T-cell (primary cell): ENCODE data around the gene KIF3A. TPM values are rescaled to one million over a fixed set of nuclear protein-coding genes. Genes with fewer than 3 reads are reported as not detected.

Source experiments
- ATAC-seq, 4 experiments: fragments of 200-7000 bp in 3 of 4; fragments of 150-1000 bp in 1 of 4; cut with Tn5 transposase; replicated peaks in 1 of 4; 1 replicate in 3 of 4; 2 replicates in 1 of 4; pipeline ENCODE4 v1.10.0; 2021; ENCODE audit warnings: moderate library complexity in 3 of 4, mild to moderate bottlenecking in 2 of 4, moderate number of reproducible peaks in 1 of 4
- CTCF ChIA-PET, 2 donors: fragments of 300-600 bp; sonication (Branson Sonifier 250); formaldehyde crosslinking; loops; one replicate each; lab custom pipeline; 2022; ENCODE audit warnings: antibody characterized with exemption in 2 of 2; lab: Charles Lee
- POLR2A ChIA-PET, 2 donors: fragments of 300-600 bp; sonication (Branson Sonifier 250); formaldehyde crosslinking; loops; one replicate each; lab custom pipeline; 2022; ENCODE audit warnings: antibody characterized with exemption in 2 of 2; lab: Charles Lee
- DNase-seq, 35 experiments: peaks; one replicate each; pipeline versions ENCODE4 v3.0.0 to v3.0.0-alpha.2; 2013 to 2023
- H3K27ac ChIP-seq: one replicate; pipeline ENCODE4 v1.5.1; 2013; ENCODE audit warnings: low read length
- H3K27me3 ChIP-seq, 2 experiments: replicated peaks in 1 of 2; 1 replicate in 1 of 2; 2 replicates in 1 of 2; pipeline versions ENCODE4 v1.6.1 to v1.7.0; 2013; ENCODE audit warnings: low read length in 1 of 2, mixed read lengths in 1 of 2; ENCODE audit not compliant: control insufficient read depth in 2 of 2, insufficient read depth in 2 of 2; ENCODE audit errors: extremely low read depth in 1 of 2
- H3K36me3 ChIP-seq, 2 donors: 1 replicate in 1 of 2; 2 replicates in 1 of 2; pipeline versions ENCODE4 v1.6.1 to v1.7.0; 2013; ENCODE audit warnings: low read length in 1 of 2; ENCODE audit not compliant: control insufficient read depth in 2 of 2, insufficient read depth in 1 of 2; ENCODE audit errors: extremely low read depth in 1 of 2
- H3K4me1 ChIP-seq, 2 experiments: 1 replicate in 1 of 2; 2 replicates in 1 of 2; pipeline versions ENCODE4 v1.6.1 to v1.7.0; 2013; ENCODE audit warnings: low read length in 2 of 2, mixed read lengths in 1 of 2; ENCODE audit not compliant: insufficient read depth in 2 of 2, control insufficient read depth in 1 of 2; ENCODE audit errors: extremely low read depth in 1 of 2
- H3K4me3 ChIP-seq, 2 donors: 1 replicate in 1 of 2; 2 replicates in 1 of 2; pipeline versions ENCODE4 v1.5.1 to v1.7.0; 2013; ENCODE audit warnings: mild to moderate bottlenecking in 2 of 2, low read length in 1 of 2, moderate library complexity in 1 of 2; ENCODE audit not compliant: control insufficient read depth in 1 of 2; ENCODE audit errors: extremely low read depth in 1 of 2
- H3K9me3 ChIP-seq: 2 replicates; pipeline ENCODE4 v1.7.0; 2013
- H3K27ac Mint-ChIP-seq, 2 donors: one replicate each; pipeline ENCODE4 v1.8.0; 2020 to 2021; ENCODE audit warnings: mild to moderate bottlenecking in 2 of 2, mixed read lengths in 2 of 2
- H3K27me3 Mint-ChIP-seq, 2 donors: one replicate each; pipeline ENCODE4 v1.8.0; 2021 to 2022; ENCODE audit warnings: mixed read lengths in 2 of 2
- H3K36me3 Mint-ChIP-seq: one replicate; pipeline ENCODE4 v1.8.0; 2021; ENCODE audit warnings: mixed read lengths
- H3K4me1 Mint-ChIP-seq, 3 donors: one replicate each; pipeline ENCODE4 v1.8.0; 2020 to 2022; ENCODE audit warnings: mixed read lengths in 3 of 3, mild to moderate bottlenecking in 1 of 3
- H3K4me3 Mint-ChIP-seq, 3 donors: one replicate each; pipeline ENCODE4 v1.8.0; 2020 to 2022; ENCODE audit warnings: mild to moderate bottlenecking in 3 of 3, mixed read lengths in 3 of 3, moderate library complexity in 3 of 3
- H3K9me3 Mint-ChIP-seq, 3 donors: one replicate each; pipeline ENCODE4 v1.8.0; 2020 to 2022; ENCODE audit warnings: mixed read lengths in 3 of 3
- WGBS: methylation state at CpG from one replicate; pipeline ENCODE4 v1.1.5; 2013; ENCODE audit warnings: missing lambda C conversion rate; ENCODE audit not compliant: insufficient coverage; 5-methylcytosine and 5-hydroxymethylcytosine counted together
- total RNA-seq, 35 experiments: library from RNA in 6 of 35; stranded (reverse) in 6 of 35; fragments of 120-200 nt in 1 of 35; gene quantifications; one replicate each; pipeline versions ENCODE4 v1.2.1 to v1.2.4 and lab custom pipeline; 2013 to 2026

KIF3A gene
- total RNA-seq, 5 donors from 2014 or later (not counting 1 experiment from before 2014, with no cell fraction given) = 13.8 to 15.9 (median 15.2) TPM

- H3K9me3 ChIP-seq = no peaks in the 10 kb centered on the region
- CTCF ChIA-PET = no interaction called here
- 97% methylated on average over 12 of the region's 15 CpGs for WGBS
- H3K4me1 ChIP-seq = peaks cover 0 to 8% of the 10 kb centered on the region in 2 experiments
- no peaks in the 10 kb centered on the region for H3K36me3 ChIP-seq
- DNase-seq (no peak), ATAC-seq (no peak)
- POLR2A ChIA-PET = no interaction called here
- Mint-ChIP-seq H3K36me3 (no peaks in the 10 kb centered on the region), H3K4me3 (no peak overlapping the region), H3K27me3 (no peaks in the 10 kb centered on the region), H3K9me3 (no peaks in the 10 kb centered on the region), H3K27ac (no peak overlapping the region), H3K4me1 (peaks cover 0 to 12% (median under 1%) of the 10 kb centered on the region in 3 donors)
- H3K27ac ChIP-seq = no peak overlapping the region
- H3K27me3 ChIP-seq = no peaks in the 10 kb centered on the region
- H3K4me3 ChIP-seq = no peak overlapping the region
Observed at GRCh38 chr5:132679717-132680380, 57.5 kb downstream of the KIF3A start.

GRCh38 chr5:132679166-132679565, 58.2 kb downstream of the KIF3A start:
- H3K4me1 Mint-ChIP-seq = peaks cover 0 to 15% (median 0%) of the 10 kb centered on the region in 3 donors
- no peaks in the 10 kb centered on the region for H3K27me3 Mint-ChIP-seq
- Histone ChIP-seq H3K36me3 (no peaks in the 10 kb centered on the region), H3K27me3 (no peaks in the 10 kb centered on the region), H3K4me1 (peaks cover 0 to 9% of the 10 kb centered on the region in 2 experiments), H3K9me3 (no peaks in the 10 kb centered on the region), H3K4me3 (no peak overlapping the region), H3K27ac (no peak overlapping the region)
- CTCF ChIA-PET = no interaction called here
- ATAC-seq = no peak
- POLR2A ChIA-PET = no interaction called here
- no peak overlapping the region for H3K27ac Mint-ChIP-seq
- H3K9me3 Mint-ChIP-seq = no peaks in the 10 kb centered on the region
- no peak for DNase-seq
- WGBS = 100% methylated on average over 5 of the region's 7 CpGs
- no peak overlapping the region for H3K4me3 Mint-ChIP-seq
- no peaks in the 10 kb centered on the region for H3K36me3 Mint-ChIP-seq

- CTCF ChIA-PET = no interaction called here
- H3K4me3 ChIP-seq = no peak overlapping the region
- Mint-ChIP-seq H3K4me1 (peaks cover 0 to 19% (median 0%) of the 10 kb centered on the region in 3 donors), H3K4me3 (no peak overlapping the region), H3K36me3 (no peaks in the 10 kb centered on the region), H3K9me3 (no peaks in the 10 kb centered on the region), H3K27me3 (no peaks in the 10 kb centered on the region), H3K27ac (peak overlapping the region in 1 of 2 donors; percentile 5)
- no peaks in the 10 kb centered on the region for H3K27me3 ChIP-seq
- H3K4me1 ChIP-seq = peaks cover 0 to 11% of the 10 kb centered on the region in 2 experiments
- H3K36me3 ChIP-seq = no peaks in the 10 kb centered on the region
- DNase-seq = no peak
- ATAC-seq = no peak
- WGBS = 100% methylated on average over 1 of the region's 1 CpG
- no peaks in the 10 kb centered on the region for H3K9me3 ChIP-seq
- H3K27ac ChIP-seq = no peak overlapping the region
- POLR2A ChIA-PET = no interaction called here
Observed at GRCh38 chr5:132678735-132679134, 58.6 kb downstream of the KIF3A start.

- no peak overlapping the region for H3K27ac Mint-ChIP-seq
- peaks cover 0 to 22% (median 0%) of the 10 kb centered on the region in 3 donors for H3K4me1 Mint-ChIP-seq
- ChIA-PET POLR2A (no interaction called here), CTCF (no interaction called here)
- no peak overlapping the region for H3K4me3 Mint-ChIP-seq
- H3K36me3 ChIP-seq = no peaks in the 10 kb centered on the region
- no peaks in the 10 kb centered on the region for H3K27me3 ChIP-seq
- H3K9me3 ChIP-seq = no peaks in the 10 kb centered on the region
- no peak for DNase-seq
- no peak for ATAC-seq
- WGBS = 95% methylated on average over 5 of the region's 15 CpGs
- H3K27ac ChIP-seq = no peak overlapping the region
- no peaks in the 10 kb centered on the region for H3K9me3 Mint-ChIP-seq
- no peak overlapping the region for H3K4me3 ChIP-seq
- peaks cover 0 to 11% of the 10 kb centered on the region in 2 experiments for H3K4me1 ChIP-seq
- H3K27me3 Mint-ChIP-seq = no peaks in the 10 kb centered on the region
- no peaks in the 10 kb centered on the region for H3K36me3 Mint-ChIP-seq
Observed at GRCh38 chr5:132677682-132678400, 59.5 kb downstream of the KIF3A start.

GRCh38 chr5:132677191-132677590, 60.2 kb downstream of the KIF3A start:
- Mint-ChIP-seq H3K27ac (no peak overlapping the region), H3K36me3 (no peaks in the 10 kb centered on the region), H3K4me1 (peaks cover 0 to 22% (median 0%) of the 10 kb centered on the region in 3 donors), H3K27me3 (no peaks in the 10 kb centered on the region), H3K9me3 (no peaks in the 10 kb centered on the region), H3K4me3 (no peak overlapping the region)
- no peak overlapping the region for H3K27ac ChIP-seq
- H3K9me3 ChIP-seq = no peaks in the 10 kb centered on the region
- 80% methylated on average over 2 of the region's 7 CpGs for WGBS
- CTCF ChIA-PET = no interaction called here
- H3K36me3 ChIP-seq = no peaks in the 10 kb centered on the region
- POLR2A ChIA-PET = no interaction called here
- H3K4me3 ChIP-seq = no peak overlapping the region
- ATAC-seq = no peak
- peaks cover 0 to 11% of the 10 kb centered on the region in 2 experiments for H3K4me1 ChIP-seq
- no peaks in the 10 kb centered on the region for H3K27me3 ChIP-seq
- DNase-seq = no peak

GRCh38 chr5:132675936-132676689, 61.2 kb downstream of the KIF3A start:
- Histone ChIP-seq H3K36me3 (no peaks in the 10 kb centered on the region), H3K4me1 (peaks cover 0 to 11% of the 10 kb centered on the region in 2 experiments), H3K9me3 (no peaks in the 10 kb centered on the region), H3K27me3 (no peaks in the 10 kb centered on the region), H3K4me3 (no peak overlapping the region), H3K27ac (no peak overlapping the region)
- WGBS = 82% methylated on average over 4 of the region's 11 CpGs
- CTCF ChIA-PET = no interaction called here
- POLR2A ChIA-PET = no interaction called here
- Mint-ChIP-seq H3K4me1 (peaks cover 0 to 22% (median 0%) of the 10 kb centered on the region in 3 donors), H3K27ac (no peak overlapping the region), H3K27me3 (no peaks in the 10 kb centered on the region), H3K36me3 (no peaks in the 10 kb centered on the region), H3K4me3 (no peak overlapping the region), H3K9me3 (no peaks in the 10 kb centered on the region)
- ATAC-seq (no peak), DNase-seq (no peak)
